ENCODE results near the gene ZNF302.
"Not testable (repeated sequence)": the region's sequence is repeated elsewhere in the genome, so short reads cannot be mapped to it uniquely, and the experiment has no call there.

ZNF302 gene

GRCh38 chr19:34677386-34678084 lies at the start of gene ZNF302:
Gene ZNF302, plus strand, starts transcription at chr19:34677678. Its CDS starts 1,127 bp downstream, at chr19:34678805.
- DNase-seq (ENCODE audit: low spot score), result peak; percentile 97

- DNase-seq (ENCODE audit: low spot score), result no peak
Observed at GRCh38 chr19:34633802-34634201, 43.7 kb upstream of the ZNF302 start.

GRCh38 chr19:34639491-34640085 lies 37.9 kb upstream of the ZNF302 start:
- peak; percentile 82 for DNase-seq (ENCODE audit: low spot score)

GRCh38 chr19:34642241-34642640 lies 35.2 kb upstream of the ZNF302 start:
- DNase-seq (ENCODE audit: low spot score), result no peak

DNA sequence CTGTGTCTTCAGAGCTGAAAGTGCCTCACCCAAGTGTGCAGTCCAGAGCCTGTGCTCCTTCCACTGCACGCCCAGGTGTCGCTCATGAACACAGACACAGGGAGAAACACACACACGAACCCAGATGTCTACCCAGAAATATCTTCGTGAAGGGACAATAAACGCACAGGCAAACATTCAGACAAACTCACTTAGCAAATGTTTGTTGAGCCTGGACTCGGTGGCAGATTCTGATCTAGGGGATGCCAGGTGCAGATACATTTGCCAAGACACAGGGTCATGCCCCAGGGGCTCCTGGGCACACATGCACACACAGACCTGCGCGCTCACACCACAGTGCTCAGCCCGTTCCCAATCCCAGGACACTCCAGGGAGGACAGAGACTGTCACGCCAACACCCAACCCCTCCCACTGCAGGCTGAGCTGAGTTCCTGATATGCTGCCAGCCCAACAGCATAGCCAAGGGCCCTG lies 32.5 kb upstream of the ZNF302 start:
- no peak for DNase-seq (ENCODE audit: low spot score)

DNA sequence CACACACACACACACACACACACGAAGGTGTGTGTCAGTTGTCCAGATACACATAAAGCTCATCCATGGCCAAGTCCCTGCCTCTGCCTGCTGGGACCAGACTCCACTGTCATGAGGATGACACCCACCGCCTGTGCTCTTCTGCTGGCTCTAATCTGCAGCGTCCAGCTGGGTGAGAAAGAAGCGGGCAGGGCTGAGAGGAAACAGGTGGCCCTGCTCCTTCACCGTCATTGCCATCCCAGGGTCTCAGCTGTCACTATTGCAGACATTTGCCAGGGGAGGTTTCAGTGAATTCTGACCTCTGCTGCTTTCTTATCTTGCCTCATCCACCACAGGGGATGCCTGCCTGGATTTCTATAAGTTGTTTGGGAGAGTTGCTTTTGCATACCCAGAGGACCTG lies 31.9 kb upstream of the ZNF302 start:
- DNase-seq (ENCODE audit: low spot score), result no peak

- DNase-seq (ENCODE audit: low spot score), result no peak
Observed at GRCh38 chr19:34649886-34650543, 27.5 kb upstream of the ZNF302 start.

GRCh38 chr19:34651747-34652146 lies 25.7 kb upstream of the ZNF302 start:
- DNase-seq (ENCODE audit: low spot score), result no peak

DNA sequence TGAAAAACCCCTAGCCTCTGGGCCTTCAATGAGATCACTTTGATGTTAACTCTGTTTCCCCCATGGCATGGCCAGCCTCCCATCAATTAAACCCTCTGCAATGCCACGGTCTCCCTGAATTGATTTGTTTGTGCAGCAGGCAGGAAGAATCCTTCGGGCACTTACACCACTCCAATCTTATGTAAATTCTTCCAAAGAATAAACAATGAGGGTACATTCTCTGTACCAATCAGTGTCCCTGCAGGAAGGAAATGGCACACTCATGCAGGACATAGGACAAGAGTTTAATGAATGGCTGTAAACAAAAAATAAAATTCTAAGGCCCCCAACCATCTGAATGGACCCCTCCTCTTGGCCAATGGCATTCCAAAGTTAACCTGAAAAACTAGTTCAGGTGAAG lies 22.7 kb upstream of the ZNF302 start:
- DNase-seq (ENCODE audit: low spot score), result no peak

- no peak for DNase-seq (ENCODE audit: low spot score)
Observed at GRCh38 chr19:34655651-34656050, 21.8 kb upstream of the ZNF302 start.

GRCh38 chr19:34661357-34661756 lies 16.1 kb upstream of the ZNF302 start:
- DNase-seq (ENCODE audit: low spot score), result no peak

- DNase-seq (ENCODE audit: low spot score), result no peak
Observed at GRCh38 chr19:34662919-34663318, 14.6 kb upstream of the ZNF302 start.

- DNase-seq (ENCODE audit: low spot score), result no peak
Observed at GRCh38 chr19:34664168-34664567, 13.3 kb upstream of the ZNF302 start.

- no peak for DNase-seq (ENCODE audit: low spot score)
Observed at GRCh38 chr19:34664870-34665269, 12.6 kb upstream of the ZNF302 start.

DNA sequence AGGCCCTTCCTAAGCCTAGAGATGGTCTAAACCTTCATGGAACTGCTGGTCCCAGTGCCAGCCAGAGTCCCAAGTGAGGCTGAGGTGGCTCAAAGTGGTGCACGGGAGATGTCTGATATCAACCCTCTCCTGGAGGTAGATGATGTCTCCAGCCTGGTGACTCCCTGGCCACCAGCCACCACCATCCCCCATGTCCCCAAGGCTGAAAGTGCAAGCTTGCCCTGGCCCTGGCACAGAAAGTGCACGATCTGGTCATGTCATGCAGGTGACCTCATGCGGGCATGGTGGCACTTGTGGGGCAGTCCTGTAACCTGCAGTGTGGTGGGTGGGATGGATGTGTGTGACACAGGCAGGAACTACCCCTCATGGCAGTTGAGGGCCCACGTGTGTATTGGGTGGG lies 12.2 kb upstream of the ZNF302 start:
- not testable (repeated sequence) for DNase-seq (ENCODE audit: low spot score)

GRCh38 chr19:34666200-34666957 lies 11.1 kb upstream of the ZNF302 start:
- no peak for DNase-seq (ENCODE audit: low spot score)

- DNase-seq (ENCODE audit: low spot score), result no peak
Observed at GRCh38 chr19:34666958-34667265, 10.6 kb upstream of the ZNF302 start.

- DNase-seq (ENCODE audit: low spot score), result no peak
Observed at GRCh38 chr19:34667349-34668076, 10.0 kb upstream of the ZNF302 start.

DNA sequence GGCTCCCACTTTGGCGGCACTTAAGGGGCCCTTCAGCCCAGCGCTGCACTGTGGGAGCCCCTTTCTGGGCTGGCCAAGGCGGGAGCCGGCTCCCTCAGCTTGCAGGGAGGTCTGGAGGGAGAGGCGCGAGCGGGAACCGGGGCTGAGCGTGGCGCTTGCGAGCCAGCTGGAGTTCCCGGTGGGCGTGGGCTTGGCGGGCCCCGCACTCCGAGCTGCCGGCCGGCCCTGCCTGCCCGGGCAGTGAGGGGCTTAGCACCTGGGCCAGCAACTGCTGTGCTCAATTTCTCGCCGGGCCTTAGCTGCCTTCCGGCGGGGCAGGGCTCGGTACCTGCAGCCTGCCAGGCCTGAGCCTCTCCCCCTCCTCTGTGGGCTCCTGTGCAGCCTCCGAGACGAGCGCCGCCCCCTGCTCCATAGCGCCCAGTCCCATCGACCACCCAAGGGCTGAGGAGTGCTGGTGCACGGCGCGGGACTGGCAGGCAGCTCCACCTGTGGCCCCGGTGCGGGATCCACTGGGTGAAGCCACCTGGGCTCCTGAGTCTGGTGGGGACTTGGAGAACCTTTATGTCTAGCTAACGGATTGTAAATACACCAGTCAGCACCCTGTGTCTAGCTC lies 9.3 kb upstream of the ZNF302 start:
- DNase-seq (ENCODE audit: low spot score), result not testable (repeated sequence)

DNA sequence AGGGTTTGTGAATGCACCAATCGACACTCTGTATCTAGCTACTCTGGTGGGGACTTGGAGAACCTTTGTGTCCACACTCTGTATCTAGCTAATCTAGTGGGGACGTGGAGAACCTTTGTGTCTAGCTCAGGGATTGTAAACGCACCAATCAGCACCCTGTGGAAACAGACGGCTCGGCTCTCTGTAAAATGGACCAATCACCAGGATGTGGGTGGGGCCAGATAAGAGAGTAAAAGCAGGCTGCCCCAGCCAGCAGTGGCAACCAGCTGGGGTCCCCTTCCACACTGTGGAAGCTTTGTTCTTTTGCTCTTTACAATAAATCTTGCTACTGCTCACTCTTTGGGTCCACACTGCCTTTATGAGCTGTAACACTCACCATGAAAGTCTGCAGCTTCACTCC lies 8.8 kb upstream of the ZNF302 start:
- DNase-seq (ENCODE audit: low spot score), result not testable (repeated sequence)

GRCh38 chr19:34669305-34669704 lies 8.2 kb upstream of the ZNF302 start:
- no peak for DNase-seq (ENCODE audit: low spot score)

DNA sequence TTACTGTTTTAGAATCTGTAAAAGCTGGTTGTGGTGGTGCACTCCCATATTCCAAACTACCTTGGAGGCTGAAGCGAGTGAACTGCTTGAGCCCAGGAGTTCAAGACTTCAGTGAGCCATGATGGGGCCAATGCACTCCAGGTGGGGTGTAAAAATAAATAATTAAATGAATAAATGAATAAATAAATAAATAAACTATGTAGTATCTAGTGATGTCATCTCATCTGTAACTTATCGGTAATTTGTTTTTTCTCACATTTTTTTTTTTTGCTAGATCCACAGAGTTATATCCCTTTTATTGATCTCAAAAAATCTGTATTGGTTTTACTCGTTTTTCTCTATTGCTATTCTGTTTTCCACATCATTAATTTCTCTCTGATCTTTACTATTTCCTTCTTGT lies 5.5 kb upstream of the ZNF302 start:
- DNase-seq (ENCODE audit: low spot score), result no peak

All from Ammon's horn (tissue), 1 donor.